Fibroblast of villous mesenchyme (primary cell): ENCODE results near the gene RPSA. TPM values are rescaled to one million over a fixed set of nuclear protein-coding genes. Genes with fewer than 3 reads are reported as not detected.

ENCODE experiments used
- DNase-seq: peaks from one replicate; pipeline ENCODE4 v3.0.0-alpha.2; 2010; ENCODE audit warnings: low read depth
- H3K4me3 ChIP-seq: 2 replicates; pipeline ENCODE4 v1.5.1; 2011; ENCODE audit warnings: low read depth, mild to moderate bottlenecking, low read length
- CTCF ChIP-seq: IDR thresholded peaks from 2 replicates; pipeline ENCODE4 v1.5.1; 2012; ENCODE audit warnings: low read depth, mild to moderate bottlenecking, low read length; ENCODE audit not compliant: insufficient read depth
- total RNA-seq: library from RNA; depleted of rRNA; stranded (reverse); fragments of >200 nt; gene quantifications from 2 replicates; pipeline ENCODE4 v1.2.3, GENCODE V29; 2012

RPSA gene
- total RNA-seq, 1 donor: 1,304 TPM

GRCh38 chr3:39433642-39434041 is 27.1 kb downstream of the RPSA start:
- no peak for TF ChIP-seq CTCF
- H3K4me3 ChIP-seq: no peak overlapping the region
- peak; percentile 58 for DNase-seq

- no peak overlapping the region for H3K4me3 ChIP-seq
- no peak for TF ChIP-seq CTCF
- DNase-seq: peak; percentile 10
Observed at GRCh38 chr3:39434574-39434973, 28.1 kb downstream of the RPSA start.

- DNase-seq: peak; percentile 30
- no peak overlapping the region for H3K4me3 ChIP-seq
- TF ChIP-seq CTCF: no peak
Observed at GRCh38 chr3:39435006-39435748, 28.7 kb downstream of the RPSA start.

- peak; percentile 14 for DNase-seq
- TF ChIP-seq CTCF: no peak
- no peak overlapping the region for H3K4me3 ChIP-seq
Observed at GRCh38 chr3:39438880-39439279, 32.4 kb downstream of the RPSA start.

- TF ChIP-seq CTCF: no peak
- no peak for DNase-seq
- no peak overlapping the region for H3K4me3 ChIP-seq
Observed at GRCh38 chr3:39440316-39440715, 33.8 kb downstream of the RPSA start.

GRCh38 chr3:39443530-39443929 is 37.0 kb downstream of the RPSA start:
- no peak for DNase-seq
- TF ChIP-seq CTCF: peak; percentile 26
- no peak overlapping the region for H3K4me3 ChIP-seq

GRCh38 chr3:39445927-39446326 is 39.4 kb downstream of the RPSA start:
- H3K4me3 ChIP-seq: no peak overlapping the region
- no peak for DNase-seq
- TF ChIP-seq CTCF: no peak
